Activated CD4-positive, alpha-beta T cell treated with anti-CD3 and anti-CD28 coated beads for 4 hours (primary cell): ENCODE results near the gene SCARB2.

Experiments used
- DNase-seq, 2 donors: peaks; one replicate each; pipeline ENCODE4 v3.0.0-alpha.2; 2020

Gene SCARB2

GRCh38 chr4:76197971-76198410 is 15.6 kb downstream of the SCARB2 start:
- DNase-seq = no peak

- no peak for DNase-seq
Measured at GRCh38 chr4:76197031-76197743, 16.4 kb downstream of the SCARB2 start.

- no peak for DNase-seq
Measured at GRCh38 chr4:76196376-76196775, 17.2 kb downstream of the SCARB2 start.

GRCh38 chr4:76195326-76195725 is 18.3 kb downstream of the SCARB2 start:
- no peak for DNase-seq

GRCh38 chr4:76194325-76194724 is 19.3 kb downstream of the SCARB2 start:
- DNase-seq = no peak

- DNase-seq = no peak
Measured at GRCh38 chr4:76192236-76192635, 21.4 kb downstream of the SCARB2 start.

GRCh38 chr4:76188557-76188956 is 25.1 kb downstream of the SCARB2 start:
- DNase-seq = no peak

- no peak for DNase-seq
Measured at GRCh38 chr4:76188149-76188548, 25.5 kb downstream of the SCARB2 start.

GRCh38 chr4:76187152-76187551 is 26.5 kb downstream of the SCARB2 start:
- no peak for DNase-seq

- no peak for DNase-seq
Measured at GRCh38 chr4:76182463-76182862, 31.2 kb downstream of the SCARB2 start.

GRCh38 chr4:76179398-76180318 is 34.0 kb downstream of the SCARB2 start:
- peak; percentile 78 to 82 for DNase-seq

- DNase-seq = no peak
Measured at GRCh38 chr4:76178296-76178695, 35.3 kb downstream of the SCARB2 start.

GRCh38 chr4:76177709-76178108 is 35.9 kb downstream of the SCARB2 start:
- no peak for DNase-seq

GRCh38 chr4:76175336-76175735 is 38.3 kb downstream of the SCARB2 start:
- no peak for DNase-seq

GRCh38 chr4:76174216-76174615 is 39.4 kb downstream of the SCARB2 start:
- DNase-seq = no peak

GRCh38 chr4:76168688-76169087 is 44.9 kb downstream of the SCARB2 start:
- no peak for DNase-seq

- DNase-seq = no peak
Measured at GRCh38 chr4:76166480-76166879, 47.1 kb downstream of the SCARB2 start.

GRCh38 chr4:76160355-76160754 is 53.3 kb downstream of the SCARB2 start:
- no peak for DNase-seq

- no peak for DNase-seq
Measured at GRCh38 chr4:76156635-76157034, 57.0 kb downstream of the SCARB2 start.

- no peak for DNase-seq
Measured at GRCh38 chr4:76155979-76156378, 57.6 kb downstream of the SCARB2 start.

- no peak for DNase-seq
Measured at GRCh38 chr4:76153356-76153755, 60.3 kb downstream of the SCARB2 start.

- DNase-seq = peak; percentile 93 to 95
Measured at GRCh38 chr4:76148142-76148865, 65.3 kb downstream of the SCARB2 start, which contains the start of gene NUP54. Gene NUP54 (minus strand): TSS chr4:76148397. CDS start chr4:76148374, 23 bp downstream.

GRCh38 chr4:76147454-76148141 is 66.0 kb downstream of the SCARB2 start:
- peak; percentile 13 to 26 for DNase-seq
